Gastroesophageal sphincter (tissue), 3 donors: ENCODE data around the gene XPNPEP2.

Source experiments
- EP300 ChIP-seq: sonication (generic); formaldehyde crosslinking; IDR thresholded peaks from one replicate; pipeline ENCODE4 v1.6.1; 2017; ENCODE audit warnings: antibody characterized with exemption, mild to moderate bottlenecking
- POLR2A ChIP-seq, 2 donors: fragments of 450-650 bp; IDR thresholded peaks; one replicate each; pipeline ENCODE4 v1.6.1; 2017; ENCODE audit warnings: antibody characterized with exemption in 2 of 2, mild to moderate bottlenecking in 2 of 2, moderate library complexity in 1 of 2
- TF ChIP-seq, protein P1 (sequence below), 4 experiments: fragments of 200-600 bp in 2 of 4; fragments of 450-650 bp in 2 of 4; sonication (generic) in 1 of 4; IDR thresholded peaks; one replicate each; pipeline ENCODE4 v1.5.1; 2017 to 2019; ENCODE audit warnings: antibody characterized with exemption in 4 of 4, mild to moderate bottlenecking in 2 of 4, moderate library complexity in 2 of 4

DNA sequence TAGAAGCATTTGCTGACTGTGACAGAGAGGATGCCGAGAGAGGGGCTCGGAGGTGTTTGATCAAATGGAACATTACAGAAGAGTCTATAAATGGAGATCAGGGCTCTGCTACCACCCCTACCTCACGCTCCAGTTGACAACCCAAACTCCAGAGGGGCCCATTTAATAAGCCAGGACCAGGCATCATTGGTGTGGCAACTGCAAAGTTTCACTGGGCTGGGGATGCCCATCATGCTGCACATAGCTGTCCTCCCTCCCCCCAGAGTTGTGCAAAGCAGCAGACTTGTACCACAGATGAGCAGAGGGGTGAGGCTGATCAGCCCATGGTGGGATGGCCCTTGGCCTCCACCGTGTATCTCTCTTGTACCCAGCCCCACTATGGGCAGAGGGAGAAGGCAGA, 38.2 kb upstream of the XPNPEP2 start:
- TF ChIP-seq POLR2A (IDR thresholded peaks at IDR 0.05), result no peak
- TF ChIP-seq, protein P1, sequence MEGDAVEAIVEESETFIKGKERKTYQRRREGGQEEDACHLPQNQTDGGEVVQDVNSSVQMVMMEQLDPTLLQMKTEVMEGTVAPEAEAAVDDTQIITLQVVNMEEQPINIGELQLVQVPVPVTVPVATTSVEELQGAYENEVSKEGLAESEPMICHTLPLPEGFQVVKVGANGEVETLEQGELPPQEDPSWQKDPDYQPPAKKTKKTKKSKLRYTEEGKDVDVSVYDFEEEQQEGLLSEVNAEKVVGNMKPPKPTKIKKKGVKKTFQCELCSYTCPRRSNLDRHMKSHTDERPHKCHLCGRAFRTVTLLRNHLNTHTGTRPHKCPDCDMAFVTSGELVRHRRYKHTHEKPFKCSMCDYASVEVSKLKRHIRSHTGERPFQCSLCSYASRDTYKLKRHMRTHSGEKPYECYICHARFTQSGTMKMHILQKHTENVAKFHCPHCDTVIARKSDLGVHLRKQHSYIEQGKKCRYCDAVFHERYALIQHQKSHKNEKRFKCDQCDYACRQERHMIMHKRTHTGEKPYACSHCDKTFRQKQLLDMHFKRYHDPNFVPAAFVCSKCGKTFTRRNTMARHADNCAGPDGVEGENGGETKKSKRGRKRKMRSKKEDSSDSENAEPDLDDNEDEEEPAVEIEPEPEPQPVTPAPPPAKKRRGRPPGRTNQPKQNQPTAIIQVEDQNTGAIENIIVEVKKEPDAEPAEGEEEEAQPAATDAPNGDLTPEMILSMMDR (IDR thresholded peaks at IDR 0.05), result no peak
- TF ChIP-seq EP300, result no peak
